HG03565 (cell line): ENCODE results near the gene SGCE.
"Not testable (repeated sequence)": the region's sequence is repeated elsewhere in the genome, so short reads cannot be mapped to it uniquely, and the experiment has no call there.

Experiments
- ATAC-seq: cut with Tn5 transposase; IDR thresholded peaks from one replicate; pipeline ENCODE4 v1.9.1; 2021; ENCODE audit warnings: mild to moderate bottlenecking, moderate library complexity; ENCODE audit not compliant: unreplicated experiment

Gene SGCE, protein sequence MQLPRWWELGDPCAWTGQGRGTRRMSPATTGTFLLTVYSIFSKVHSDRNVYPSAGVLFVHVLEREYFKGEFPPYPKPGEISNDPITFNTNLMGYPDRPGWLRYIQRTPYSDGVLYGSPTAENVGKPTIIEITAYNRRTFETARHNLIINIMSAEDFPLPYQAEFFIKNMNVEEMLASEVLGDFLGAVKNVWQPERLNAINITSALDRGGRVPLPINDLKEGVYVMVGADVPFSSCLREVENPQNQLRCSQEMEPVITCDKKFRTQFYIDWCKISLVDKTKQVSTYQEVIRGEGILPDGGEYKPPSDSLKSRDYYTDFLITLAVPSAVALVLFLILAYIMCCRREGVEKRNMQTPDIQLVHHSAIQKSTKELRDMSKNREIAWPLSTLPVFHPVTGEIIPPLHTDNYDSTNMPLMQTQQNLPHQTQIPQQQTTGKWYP

GRCh38 chr7:94655848-94656657, at the start of gene SGCE:
TSS of gene SGCE (minus strand) at chr7:94656133. CDS start at chr7:94656098, 35 bp downstream.
- no peak for ATAC-seq

- ATAC-seq = not testable (repeated sequence)
Observed at GRCh38 chr7:94705155-94706021, 49.5 kb upstream of the SGCE start.

DNA sequence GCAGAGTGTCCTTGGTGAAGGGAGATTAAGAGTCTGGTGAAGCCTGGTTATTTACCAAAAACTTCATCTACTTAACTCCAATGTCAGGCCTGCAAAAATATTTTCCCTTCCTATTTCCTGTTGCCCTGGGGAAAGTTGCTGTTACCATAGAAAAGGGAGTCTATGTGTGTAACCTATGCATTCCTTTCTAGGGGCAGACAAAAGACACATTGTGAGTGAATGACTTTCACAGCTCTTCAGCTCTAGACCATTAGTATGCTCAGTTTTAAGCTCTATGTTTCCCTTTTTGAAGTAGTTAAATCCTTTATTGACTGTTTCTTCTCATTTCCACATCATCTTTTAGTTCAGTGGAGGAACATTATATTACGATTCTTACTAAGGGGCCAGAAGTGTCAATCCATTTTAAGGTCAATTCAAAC, 45.6 kb upstream of the SGCE start:
- ATAC-seq = no peak

DNA sequence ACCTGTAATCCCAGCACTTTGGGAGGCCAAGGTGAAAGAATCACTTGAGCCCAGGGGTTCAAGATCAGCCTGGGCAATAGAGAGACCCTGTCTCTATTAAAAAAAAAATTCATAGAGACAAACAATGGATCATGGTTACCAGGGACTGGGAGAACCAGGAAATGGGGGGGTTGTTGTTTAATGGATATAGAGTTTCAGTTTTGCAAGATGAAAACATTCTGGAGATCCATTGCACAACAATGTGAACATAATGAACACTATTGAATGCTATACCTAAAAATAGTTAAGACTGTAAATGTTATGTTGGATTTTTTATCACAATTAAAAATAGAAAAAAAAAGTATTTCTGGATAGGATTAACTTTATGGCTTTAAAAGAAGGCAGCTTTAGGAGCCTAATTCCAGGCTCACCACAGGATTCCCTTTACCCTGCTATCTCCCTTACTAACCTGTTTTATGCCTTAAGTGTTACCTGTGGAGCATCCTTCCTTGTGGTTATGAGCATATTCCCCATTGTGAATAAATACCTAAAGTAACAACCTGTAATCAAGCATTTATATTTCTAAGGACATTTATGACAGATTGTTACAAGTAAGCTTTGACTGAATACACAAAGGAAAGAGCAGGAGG, 45.1 kb upstream of the SGCE start:
- no peak for ATAC-seq

DNA sequence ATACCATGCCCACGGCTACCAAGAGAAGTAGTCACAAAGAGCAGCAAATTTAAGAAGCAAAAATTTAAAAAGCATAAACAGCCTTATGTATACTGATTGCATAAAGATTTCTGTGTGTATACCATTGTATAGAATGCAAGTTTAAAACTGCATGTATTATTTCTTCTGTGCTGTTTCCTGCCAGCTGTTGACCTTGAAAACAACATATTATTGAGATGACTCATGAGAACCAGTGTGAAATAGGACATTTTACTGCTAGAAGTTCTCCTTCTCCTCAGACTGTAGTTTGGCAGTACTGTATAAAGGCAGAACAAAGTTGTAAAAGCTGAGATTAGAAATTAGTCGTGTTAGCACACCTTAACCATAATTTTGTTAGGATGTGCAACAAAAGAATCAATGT, 42.3 kb upstream of the SGCE start:
- ATAC-seq = no peak

DNA sequence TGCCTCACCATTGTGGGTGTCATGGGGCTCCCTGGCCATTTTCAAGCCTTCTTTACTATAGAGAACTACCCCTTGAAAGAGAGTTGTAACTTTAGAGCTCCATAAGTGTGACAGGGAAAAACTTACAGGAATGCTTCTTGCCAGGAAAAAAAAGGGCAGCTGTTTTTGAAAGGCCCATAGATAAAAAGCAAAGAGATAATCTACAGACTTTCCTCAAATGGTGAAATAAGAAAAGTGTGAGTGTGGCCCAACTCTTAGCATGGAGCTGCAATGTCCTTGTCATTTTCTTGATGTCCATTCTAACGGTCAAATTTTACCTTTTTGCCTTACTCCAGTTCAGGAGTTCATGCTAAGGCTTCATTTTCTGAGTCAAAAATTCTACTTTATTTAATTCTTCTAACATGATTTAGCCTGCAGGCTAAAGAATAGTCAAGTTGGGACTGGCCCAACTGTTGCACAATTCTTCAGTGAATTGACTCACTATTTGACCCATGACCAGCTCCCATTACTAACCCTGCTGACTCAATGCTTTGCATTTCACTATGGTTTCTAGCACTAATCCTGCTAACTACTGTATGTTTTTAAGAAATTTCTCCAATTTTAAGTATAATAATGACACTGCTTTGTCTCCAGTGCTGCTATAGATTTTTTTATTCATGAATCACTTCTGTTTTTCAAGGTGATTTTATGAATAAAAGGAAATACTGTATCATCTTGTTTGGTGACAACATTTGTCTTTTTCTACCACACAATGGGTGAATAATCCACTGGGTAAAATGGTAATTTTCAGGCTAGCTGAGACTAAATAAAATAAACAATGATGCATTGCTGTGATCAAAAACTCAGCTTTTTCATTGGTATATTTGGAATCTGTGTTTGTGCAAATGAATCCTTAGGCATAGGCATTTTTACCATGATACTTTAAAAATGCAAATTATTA, 41.4 kb upstream of the SGCE start:
- ATAC-seq = no peak

DNA sequence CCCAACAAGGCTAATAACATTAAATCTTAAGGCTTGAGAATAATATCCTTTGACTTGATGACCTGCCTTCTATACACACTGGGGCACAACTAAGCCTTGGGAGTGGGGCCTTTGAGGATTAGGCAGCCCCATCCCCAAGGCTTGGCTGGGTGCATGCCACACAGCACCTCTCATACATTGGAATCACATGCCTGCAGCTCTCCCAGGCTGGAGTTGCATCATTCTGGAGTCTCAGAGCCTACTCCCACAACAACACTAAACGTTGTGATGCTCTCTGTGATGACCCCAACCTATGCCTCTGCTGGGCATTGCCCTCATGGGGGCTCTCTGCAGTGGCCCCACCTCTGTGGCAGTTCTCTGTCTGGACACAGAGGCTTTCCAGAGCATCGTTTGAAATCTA, 31.9 kb upstream of the SGCE start:
- ATAC-seq = no peak

GRCh38 chr7:94687076-94687475, 31.1 kb upstream of the SGCE start:
- ATAC-seq = no peak

DNA sequence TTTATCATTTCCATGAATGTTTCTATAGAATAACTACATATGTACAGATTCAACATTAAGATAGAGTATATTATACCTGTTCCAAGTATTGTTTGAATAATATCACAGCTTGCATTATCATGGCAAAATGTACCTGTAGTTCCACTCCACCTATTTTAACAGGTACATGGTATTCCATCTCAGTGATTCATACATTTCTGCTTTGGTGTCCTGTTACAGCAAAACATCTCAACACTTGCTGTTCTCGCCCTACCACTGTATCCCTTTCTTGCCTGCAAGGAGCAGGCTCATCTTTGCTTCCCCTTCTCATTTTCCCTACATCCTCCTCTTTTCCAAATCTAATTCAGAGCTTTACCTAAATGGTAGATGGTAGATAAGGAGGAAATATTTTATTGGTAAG, 27.1 kb upstream of the SGCE start:
- no peak for ATAC-seq

GRCh38 chr7:94679358-94679757, 23.4 kb upstream of the SGCE start:
- ATAC-seq = no peak

DNA sequence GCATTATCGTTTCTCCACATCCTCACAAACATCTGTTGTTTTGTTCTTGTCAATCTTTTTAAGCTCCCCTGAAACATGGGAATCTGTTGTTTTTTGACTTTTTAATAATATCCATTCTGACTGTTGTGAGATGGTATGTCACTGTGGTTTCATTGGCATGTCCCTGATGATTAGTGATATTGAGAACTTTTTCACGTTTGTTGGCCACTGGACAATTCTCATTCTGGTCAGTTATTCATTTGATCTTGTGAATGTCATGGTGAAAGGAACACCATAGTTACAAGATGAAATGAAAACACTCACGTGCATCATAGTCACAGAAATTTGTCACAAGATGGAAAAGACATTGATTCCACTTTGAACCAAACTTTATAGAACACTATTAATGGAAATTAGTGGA, 20.5 kb upstream of the SGCE start:
- ATAC-seq = no peak

- no peak for ATAC-seq
Observed at GRCh38 chr7:94675356-94675755, 19.4 kb upstream of the SGCE start.

- ATAC-seq = no peak
Observed at GRCh38 chr7:94671444-94672235, 15.7 kb upstream of the SGCE start.

- no peak for ATAC-seq
Observed at GRCh38 chr7:94669773-94670495, 14.0 kb upstream of the SGCE start.

- peak; percentile 62 for ATAC-seq
Observed at GRCh38 chr7:94666879-94667587, 11.1 kb upstream of the SGCE start.

- no peak for ATAC-seq
Observed at GRCh38 chr7:94665426-94665825, 9.5 kb upstream of the SGCE start.

GRCh38 chr7:94664023-94664422, 8.1 kb upstream of the SGCE start:
- no peak for ATAC-seq
